SK-N-SH (cell line): Measurements from ENCODE around the gene SCARF2. TPM values are rescaled to one million over a fixed set of nuclear protein-coding genes. Genes with fewer than 3 reads are reported as not detected.

Experiments used
- CTCF ChIA-PET: fragments of 300-600, 350-600 bp; formaldehyde crosslinking; extraction: SDS; loops from one replicate; lab custom pipeline; 2021; lab: Yijun Ruan, JAX
- POLR2A ChIA-PET: fragments of 350-600 bp; sonication (Branson Sonifier 250); formaldehyde crosslinking; extraction: SDS; loops from one replicate; lab custom pipeline; 2020; ENCODE audit warnings: antibody characterized with exemption, inconsistent platforms; lab: Yijun Ruan, JAX
- DNase-seq: peaks from one replicate; pipeline ENCODE4 v3.0.0; 2012
- H2AFZ ChIP-seq: fragments of 200-600 bp; sonication (generic); 2 replicates; pipeline ENCODE4 v1.8.1; 2016; ENCODE audit warnings: antibody characterized with exemption, mild to moderate bottlenecking, low read depth
- H3F3A ChIP-seq: fragments of 200-600 bp; sonication (generic); replicated peaks from 2 replicates; pipeline ENCODE3; 2016; ENCODE audit warnings: antibody characterized with exemption, mild to moderate bottlenecking; ENCODE audit not compliant: insufficient read depth
- H3K27ac ChIP-seq, 2 experiments: fragments of 200-500 bp in 1 of 2; fragments of 200-600 bp in 1 of 2; sonication (Bioruptor generic) in 1 of 2; sonication (generic), shearing (Covaris generic) in 1 of 2; 2 replicates each; pipeline versions ENCODE4 v1.5.1 to v1.6.1; 2014 to 2016; ENCODE audit warnings: low read depth in 2 of 2, inconsistent platforms in 1 of 2, low read length in 1 of 2, mild to moderate bottlenecking in 1 of 2, mixed read lengths in 1 of 2
- H3K27me3 ChIP-seq: fragments of 200-600 bp; sonication (generic), shearing (Covaris generic); 2 replicates; pipeline ENCODE4 v1.6.1; 2016; ENCODE audit warnings: mixed run types; ENCODE audit not compliant: insufficient read depth
- H3K36me3 ChIP-seq, 2 experiments: fragments of 200-500 bp in 1 of 2; fragments of 200-600 bp in 1 of 2; sonication (Bioruptor generic) in 1 of 2; sonication (generic) in 1 of 2; replicated peaks in 1 of 2; 2 replicates each; pipeline versions ENCODE3 to v1.5.1; 2014 to 2016; ENCODE audit warnings: low read length in 1 of 2, mild to moderate bottlenecking in 1 of 2; ENCODE audit not compliant: insufficient read depth in 2 of 2, control insufficient read depth in 1 of 2
- H3K4me1 ChIP-seq, 2 experiments: fragments of 200-500 bp in 1 of 2; fragments of 200-600 bp in 1 of 2; sonication (Bioruptor generic) in 1 of 2; sonication (generic), shearing (Covaris generic) in 1 of 2; 2 replicates each; pipeline versions ENCODE4 v1.5.1 to v1.6.1; 2014 to 2016; ENCODE audit warnings: low read depth in 1 of 2, low read length in 1 of 2, mixed run types in 1 of 2; ENCODE audit not compliant: insufficient read depth in 2 of 2, control insufficient read depth in 1 of 2
- H3K4me2 ChIP-seq: fragments of 200-600 bp; sonication (generic), shearing (Covaris generic); 2 replicates; pipeline ENCODE4 v1.6.1; 2017; ENCODE audit warnings: mixed run types
- H3K4me3 ChIP-seq, 2 experiments: fragments of 200-500 bp in 1 of 2; fragments of 200-600 bp in 1 of 2; sonication (Bioruptor generic) in 1 of 2; sonication (generic), shearing (Covaris generic) in 1 of 2; 2 replicates each; pipeline versions ENCODE4 v1.5.1 to v1.8.1; 2014 to 2016; ENCODE audit warnings: low read depth in 2 of 2, inconsistent platforms in 1 of 2, low read length in 1 of 2, mild to moderate bottlenecking in 1 of 2, mixed read lengths in 1 of 2, moderate library complexity in 1 of 2
- H3K79me2 ChIP-seq: fragments of 200-600 bp; sonication (generic); 2 replicates; pipeline ENCODE4 v1.8.1; 2017; ENCODE audit warnings: mild to moderate bottlenecking; ENCODE audit not compliant: insufficient read depth
- H3K9ac ChIP-seq: fragments of 200-600 bp; sonication (generic); 2 replicates; pipeline ENCODE4 v1.6.1; 2017; ENCODE audit warnings: mixed run types
- H3K9me2 ChIP-seq: fragments of 200-600 bp; sonication (generic); 2 replicates; pipeline ENCODE4 v1.6.1; 2017; ENCODE audit warnings: mixed run types
- H3K9me3 ChIP-seq: fragments of 200-600 bp; sonication (generic); 2 replicates; pipeline ENCODE4 v1.6.1; 2017; ENCODE audit warnings: mixed run types, mild to moderate bottlenecking, moderate library complexity
- H4K20me1 ChIP-seq: fragments of 200-600 bp; sonication (generic); 2 replicates; pipeline ENCODE4 v1.6.1; 2017; ENCODE audit warnings: mild to moderate bottlenecking, mixed run types; ENCODE audit not compliant: insufficient read depth
- ELF1 ChIP-seq: IDR thresholded peaks from 2 replicates; pipeline ENCODE4 v1.4.0; 2012
- FOXJ3 ChIP-seq: sonication (generic); formaldehyde crosslinking; IDR thresholded peaks from 2 replicates; pipeline ENCODE4 v1.5.1; 2020; ENCODE audit warnings: mild to moderate bottlenecking, missing genetic modification reagents
- GABPA ChIP-seq: IDR thresholded peaks from 2 replicates; pipeline ENCODE4 v1.4.0; 2012; ENCODE audit warnings: low read depth, mild to moderate bottlenecking
- GATA2 ChIP-seq: sonication (generic); formaldehyde crosslinking; IDR thresholded peaks from 2 replicates; pipeline ENCODE4 v1.5.0; 2020; ENCODE audit warnings: mild to moderate bottlenecking, missing genetic modification reagents
- POLR2AphosphoS5 ChIP-seq: IDR thresholded peaks from 2 replicates; pipeline ENCODE4 v1.6.1; 2012; ENCODE audit warnings: low read depth, low read length
- RCOR1 ChIP-seq: fragments of 150-350 bp; IDR thresholded peaks from 2 replicates; pipeline ENCODE4 v1.6.1; 2017; ENCODE audit warnings: antibody characterized with exemption, low read length
- RXRA ChIP-seq: IDR thresholded peaks from 2 replicates; pipeline ENCODE4 v1.4.0; 2012; ENCODE audit warnings: low read depth, mild to moderate bottlenecking, borderline replicate concordance
- SIN3A ChIP-seq: IDR thresholded peaks from 2 replicates; pipeline ENCODE4 v1.6.1; 2012; ENCODE audit warnings: low read depth, mild to moderate bottlenecking, low read length, moderate library complexity, borderline replicate concordance
- TAF1 ChIP-seq: IDR thresholded peaks from 2 replicates; pipeline ENCODE4 v1.6.1; 2012; ENCODE audit warnings: low read depth, mild to moderate bottlenecking, low read length, moderate library complexity, borderline replicate concordance
- WGBS: methylation state at CpG from one replicate; pipeline ENCODE4 v1.1.6; 2017; ENCODE audit warnings: low lambda C conversion rate; 5-methylcytosine and 5-hydroxymethylcytosine counted together
- polyA plus RNA-seq, 3 experiments: library from polyadenylated mRNA; depleted of rRNA; stranded (reverse); fragments of >200 nt; gene quantifications; 2 replicates each; pipeline ENCODE4 v1.2.3, GENCODE V29; 2012
- TF ChIP-seq, protein P1 (sequence below): IDR thresholded peaks from 2 replicates; pipeline ENCODE4 v1.4.0; 2012; ENCODE audit warnings: low read depth
- TF ChIP-seq, protein P2 (sequence below): IDR thresholded peaks from 2 replicates; pipeline ENCODE4 v1.4.0; 2012; ENCODE audit warnings: low read depth, borderline replicate concordance
- TF ChIP-seq, protein P3 (sequence below): IDR thresholded peaks from 2 replicates; pipeline ENCODE4 v1.6.1; 2012; ENCODE audit warnings: mild to moderate bottlenecking, low read depth, low read length, moderate library complexity
- TF ChIP-seq, protein P4 (sequence below): fragments of 150-350 bp; IDR thresholded peaks from 2 replicates; pipeline ENCODE4 v1.6.1; 2016; ENCODE audit warnings: mild to moderate bottlenecking, low read depth, low read length
- TF ChIP-seq, protein P5 (sequence below): IDR thresholded peaks from 2 replicates; pipeline ENCODE4; 2012
- TF ChIP-seq, protein P6 (sequence below): fragments of 150-350 bp; IDR thresholded peaks from 2 replicates; pipeline ENCODE4 v1.6.1; 2017; ENCODE audit warnings: antibody characterized with exemption, low read length, low read depth, borderline replicate concordance
- TF ChIP-seq, protein P7 (sequence below): IDR thresholded peaks from 2 replicates; pipeline ENCODE4 v1.4.0; 2012; ENCODE audit warnings: low read depth, borderline replicate concordance

The SCARF2 gene
- polyA plus RNA-seq, 1 of the 3 experiments (the other 2 are of a cell fraction) = 49.0 TPM

DNA sequence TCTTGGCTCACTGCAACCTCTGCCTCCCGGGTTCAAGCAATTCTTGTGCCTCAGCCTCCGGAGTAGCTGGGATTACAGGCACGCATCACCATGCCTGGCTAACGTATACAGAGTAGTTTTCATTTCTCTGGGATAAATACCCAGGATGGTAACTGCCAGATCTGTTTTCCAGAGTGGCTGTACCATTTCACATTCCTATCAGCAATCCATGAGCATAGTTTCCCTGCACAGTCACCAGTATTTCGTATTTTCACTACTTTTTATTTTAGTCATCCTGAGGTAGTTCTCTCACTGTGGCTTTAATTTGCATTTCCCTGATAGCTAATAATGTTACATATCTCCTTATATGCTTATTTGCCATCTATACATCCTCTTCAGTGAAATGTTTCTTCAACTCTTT lies 11.0 kb upstream of the SCARF2 start:
- ChIA-PET POLR2A (no interaction called here), CTCF (interaction anchor here (0.7 to 1.6 kb wide), 3 partner anchors 8 to 30 kb away, joined by 3 to 4 read pairs (median 3); no protein-coding TSS in a partner anchor)
- TF ChIP-seq RCOR1 (no peak), TAF1 (no peak), ELF1 (no peak), GATA2 (CRISPR knock-in tag) (no peak), RXRA (no peak), POLR2AphosphoS5 (no peak), GABPA (no peak), SIN3A (no peak), FOXJ3 (CRISPR knock-in tag) (no peak)
- TF ChIP-seq, protein P1, sequence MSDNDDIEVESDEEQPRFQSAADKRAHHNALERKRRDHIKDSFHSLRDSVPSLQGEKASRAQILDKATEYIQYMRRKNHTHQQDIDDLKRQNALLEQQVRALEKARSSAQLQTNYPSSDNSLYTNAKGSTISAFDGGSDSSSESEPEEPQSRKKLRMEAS = no peak
- TF ChIP-seq, protein P2, sequence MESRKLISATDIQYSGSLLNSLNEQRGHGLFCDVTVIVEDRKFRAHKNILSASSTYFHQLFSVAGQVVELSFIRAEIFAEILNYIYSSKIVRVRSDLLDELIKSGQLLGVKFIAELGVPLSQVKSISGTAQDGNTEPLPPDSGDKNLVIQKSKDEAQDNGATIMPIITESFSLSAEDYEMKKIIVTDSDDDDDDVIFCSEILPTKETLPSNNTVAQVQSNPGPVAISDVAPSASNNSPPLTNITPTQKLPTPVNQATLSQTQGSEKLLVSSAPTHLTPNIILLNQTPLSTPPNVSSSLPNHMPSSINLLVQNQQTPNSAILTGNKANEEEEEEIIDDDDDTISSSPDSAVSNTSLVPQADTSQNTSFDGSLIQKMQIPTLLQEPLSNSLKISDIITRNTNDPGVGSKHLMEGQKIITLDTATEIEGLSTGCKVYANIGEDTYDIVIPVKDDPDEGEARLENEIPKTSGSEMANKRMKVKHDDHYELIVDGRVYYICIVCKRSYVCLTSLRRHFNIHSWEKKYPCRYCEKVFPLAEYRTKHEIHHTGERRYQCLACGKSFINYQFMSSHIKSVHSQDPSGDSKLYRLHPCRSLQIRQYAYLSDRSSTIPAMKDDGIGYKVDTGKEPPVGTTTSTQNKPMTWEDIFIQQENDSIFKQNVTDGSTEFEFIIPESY = no peak
- TF ChIP-seq, protein P3, sequence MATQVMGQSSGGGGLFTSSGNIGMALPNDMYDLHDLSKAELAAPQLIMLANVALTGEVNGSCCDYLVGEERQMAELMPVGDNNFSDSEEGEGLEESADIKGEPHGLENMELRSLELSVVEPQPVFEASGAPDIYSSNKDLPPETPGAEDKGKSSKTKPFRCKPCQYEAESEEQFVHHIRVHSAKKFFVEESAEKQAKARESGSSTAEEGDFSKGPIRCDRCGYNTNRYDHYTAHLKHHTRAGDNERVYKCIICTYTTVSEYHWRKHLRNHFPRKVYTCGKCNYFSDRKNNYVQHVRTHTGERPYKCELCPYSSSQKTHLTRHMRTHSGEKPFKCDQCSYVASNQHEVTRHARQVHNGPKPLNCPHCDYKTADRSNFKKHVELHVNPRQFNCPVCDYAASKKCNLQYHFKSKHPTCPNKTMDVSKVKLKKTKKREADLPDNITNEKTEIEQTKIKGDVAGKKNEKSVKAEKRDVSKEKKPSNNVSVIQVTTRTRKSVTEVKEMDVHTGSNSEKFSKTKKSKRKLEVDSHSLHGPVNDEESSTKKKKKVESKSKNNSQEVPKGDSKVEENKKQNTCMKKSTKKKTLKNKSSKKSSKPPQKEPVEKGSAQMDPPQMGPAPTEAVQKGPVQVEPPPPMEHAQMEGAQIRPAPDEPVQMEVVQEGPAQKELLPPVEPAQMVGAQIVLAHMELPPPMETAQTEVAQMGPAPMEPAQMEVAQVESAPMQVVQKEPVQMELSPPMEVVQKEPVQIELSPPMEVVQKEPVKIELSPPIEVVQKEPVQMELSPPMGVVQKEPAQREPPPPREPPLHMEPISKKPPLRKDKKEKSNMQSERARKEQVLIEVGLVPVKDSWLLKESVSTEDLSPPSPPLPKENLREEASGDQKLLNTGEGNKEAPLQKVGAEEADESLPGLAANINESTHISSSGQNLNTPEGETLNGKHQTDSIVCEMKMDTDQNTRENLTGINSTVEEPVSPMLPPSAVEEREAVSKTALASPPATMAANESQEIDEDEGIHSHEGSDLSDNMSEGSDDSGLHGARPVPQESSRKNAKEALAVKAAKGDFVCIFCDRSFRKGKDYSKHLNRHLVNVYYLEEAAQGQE = no peak
- TF ChIP-seq, protein P4, sequence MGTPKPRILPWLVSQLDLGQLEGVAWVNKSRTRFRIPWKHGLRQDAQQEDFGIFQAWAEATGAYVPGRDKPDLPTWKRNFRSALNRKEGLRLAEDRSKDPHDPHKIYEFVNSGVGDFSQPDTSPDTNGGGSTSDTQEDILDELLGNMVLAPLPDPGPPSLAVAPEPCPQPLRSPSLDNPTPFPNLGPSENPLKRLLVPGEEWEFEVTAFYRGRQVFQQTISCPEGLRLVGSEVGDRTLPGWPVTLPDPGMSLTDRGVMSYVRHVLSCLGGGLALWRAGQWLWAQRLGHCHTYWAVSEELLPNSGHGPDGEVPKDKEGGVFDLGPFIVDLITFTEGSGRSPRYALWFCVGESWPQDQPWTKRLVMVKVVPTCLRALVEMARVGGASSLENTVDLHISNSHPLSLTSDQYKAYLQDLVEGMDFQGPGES = no peak
- TF ChIP-seq, protein P5, sequence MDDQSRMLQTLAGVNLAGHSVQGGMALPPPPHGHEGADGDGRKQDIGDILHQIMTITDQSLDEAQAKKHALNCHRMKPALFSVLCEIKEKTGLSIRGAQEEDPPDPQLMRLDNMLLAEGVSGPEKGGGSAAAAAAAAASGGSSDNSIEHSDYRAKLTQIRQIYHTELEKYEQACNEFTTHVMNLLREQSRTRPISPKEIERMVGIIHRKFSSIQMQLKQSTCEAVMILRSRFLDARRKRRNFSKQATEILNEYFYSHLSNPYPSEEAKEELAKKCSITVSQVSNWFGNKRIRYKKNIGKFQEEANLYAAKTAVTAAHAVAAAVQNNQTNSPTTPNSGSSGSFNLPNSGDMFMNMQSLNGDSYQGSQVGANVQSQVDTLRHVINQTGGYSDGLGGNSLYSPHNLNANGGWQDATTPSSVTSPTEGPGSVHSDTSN = no peak
- TF ChIP-seq, protein P6, sequence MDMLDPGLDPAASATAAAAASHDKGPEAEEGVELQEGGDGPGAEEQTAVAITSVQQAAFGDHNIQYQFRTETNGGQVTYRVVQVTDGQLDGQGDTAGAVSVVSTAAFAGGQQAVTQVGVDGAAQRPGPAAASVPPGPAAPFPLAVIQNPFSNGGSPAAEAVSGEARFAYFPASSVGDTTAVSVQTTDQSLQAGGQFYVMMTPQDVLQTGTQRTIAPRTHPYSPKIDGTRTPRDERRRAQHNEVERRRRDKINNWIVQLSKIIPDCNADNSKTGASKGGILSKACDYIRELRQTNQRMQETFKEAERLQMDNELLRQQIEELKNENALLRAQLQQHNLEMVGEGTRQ = no peak
- TF ChIP-seq, protein P7, sequence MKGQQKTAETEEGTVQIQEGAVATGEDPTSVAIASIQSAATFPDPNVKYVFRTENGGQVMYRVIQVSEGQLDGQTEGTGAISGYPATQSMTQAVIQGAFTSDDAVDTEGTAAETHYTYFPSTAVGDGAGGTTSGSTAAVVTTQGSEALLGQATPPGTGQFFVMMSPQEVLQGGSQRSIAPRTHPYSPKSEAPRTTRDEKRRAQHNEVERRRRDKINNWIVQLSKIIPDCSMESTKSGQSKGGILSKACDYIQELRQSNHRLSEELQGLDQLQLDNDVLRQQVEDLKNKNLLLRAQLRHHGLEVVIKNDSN = no peak
- no peaks in the 10 kb centered on the region for H3K9me2 ChIP-seq
- no peak overlapping the region for H3K27ac ChIP-seq
- peaks cover 21 to 27% of the 10 kb centered on the region in 2 experiments for H3K36me3 ChIP-seq
- no peak overlapping the region for H2AFZ ChIP-seq
- no peak for DNase-seq
- no peaks in the 10 kb centered on the region for H3K9me3 ChIP-seq
- no peaks in the 10 kb centered on the region for H4K20me1 ChIP-seq
- no peak overlapping the region for H3K9ac ChIP-seq
- no peak overlapping the region for H3K4me2 ChIP-seq
- H3K79me2 ChIP-seq = no peaks in the 10 kb centered on the region
- 75% methylated on average over 5 of the region's 5 CpGs for WGBS
- no peak overlapping the region for H3K4me3 ChIP-seq
- no peaks in the 10 kb centered on the region for H3K27me3 ChIP-seq
- no peaks in the 10 kb centered on the region for H3K4me1 ChIP-seq
- H3F3A ChIP-seq = peaks cover 3% of the 10 kb centered on the region
